HL-60 (cell line): Measurements from ENCODE around the gene RPL13A.

Source experiments
- SPI1 ChIP-seq: IDR thresholded peaks from 2 replicates; pipeline ENCODE4 v1.6.1; 2012; ENCODE audit warnings: low read depth, mild to moderate bottlenecking, borderline replicate concordance
- TF ChIP-seq, protein P1 (sequence below): IDR thresholded peaks from one replicate; pipeline ENCODE4 v1.5.1; 2011; ENCODE audit warnings: low read length, control low read depth, inconsistent platforms; ENCODE audit not compliant: insufficient read depth

DNA sequence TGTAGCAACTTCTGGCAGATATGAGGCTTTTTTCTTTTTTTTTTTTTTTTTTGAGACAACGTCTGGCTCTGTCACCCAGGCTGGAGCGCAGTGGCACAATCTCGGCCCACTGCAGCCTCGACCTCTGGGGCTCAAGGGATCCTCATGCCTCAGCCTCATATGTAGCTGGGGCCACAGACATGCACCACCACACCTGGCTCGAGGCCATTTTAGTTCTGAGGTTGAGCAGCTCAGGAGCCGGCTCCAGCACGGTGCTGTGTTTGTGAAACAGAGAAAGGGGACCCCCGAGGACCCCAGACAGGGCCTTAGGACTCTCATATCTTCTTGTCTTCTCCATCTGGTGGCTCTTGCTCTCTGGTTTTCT is 16.8 kb upstream of the RPL13A start:
- TF ChIP-seq, protein P1, sequence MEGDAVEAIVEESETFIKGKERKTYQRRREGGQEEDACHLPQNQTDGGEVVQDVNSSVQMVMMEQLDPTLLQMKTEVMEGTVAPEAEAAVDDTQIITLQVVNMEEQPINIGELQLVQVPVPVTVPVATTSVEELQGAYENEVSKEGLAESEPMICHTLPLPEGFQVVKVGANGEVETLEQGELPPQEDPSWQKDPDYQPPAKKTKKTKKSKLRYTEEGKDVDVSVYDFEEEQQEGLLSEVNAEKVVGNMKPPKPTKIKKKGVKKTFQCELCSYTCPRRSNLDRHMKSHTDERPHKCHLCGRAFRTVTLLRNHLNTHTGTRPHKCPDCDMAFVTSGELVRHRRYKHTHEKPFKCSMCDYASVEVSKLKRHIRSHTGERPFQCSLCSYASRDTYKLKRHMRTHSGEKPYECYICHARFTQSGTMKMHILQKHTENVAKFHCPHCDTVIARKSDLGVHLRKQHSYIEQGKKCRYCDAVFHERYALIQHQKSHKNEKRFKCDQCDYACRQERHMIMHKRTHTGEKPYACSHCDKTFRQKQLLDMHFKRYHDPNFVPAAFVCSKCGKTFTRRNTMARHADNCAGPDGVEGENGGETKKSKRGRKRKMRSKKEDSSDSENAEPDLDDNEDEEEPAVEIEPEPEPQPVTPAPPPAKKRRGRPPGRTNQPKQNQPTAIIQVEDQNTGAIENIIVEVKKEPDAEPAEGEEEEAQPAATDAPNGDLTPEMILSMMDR = no peak
- TF ChIP-seq SPI1 = no peak
